Fibroblast of lung (primary cell): ENCODE measurements around the gene SCTR.

Experiments
- CTCF ChIP-seq, 2 donors: IDR thresholded peaks in 1 of 2; conservative IDR thresholded peaks in 1 of 2; 1 replicate in 1 of 2; 2 replicates in 1 of 2; pipeline ENCODE4 v1.5.1; 2011 to 2012; ENCODE audit warnings: low read length in 2 of 2, control low read depth in 1 of 2, inconsistent platforms in 1 of 2, low read depth in 1 of 2, mild to moderate bottlenecking in 1 of 2
- EZH2 ChIP-seq: IDR thresholded peaks from 2 replicates; pipeline ENCODE4 v1.5.1; 2012; ENCODE audit warnings: low read length, control low read depth, mild to moderate bottlenecking; ENCODE audit errors: missing control alignments

- TF ChIP-seq EZH2 (no peak), CTCF (conservative IDR thresholded peaks at IDR 0.05 in 1 of 2, IDR thresholded peaks at IDR 0.05 in 1 of 2; ENCODE audit: low read depth in 1 of 2, low read length in 2 of 2) (no peak)
Measured at GRCh38 chr2:119475857-119476244, 48.4 kb downstream of the SCTR start.
